Measurements from ENCODE around the gene CDCA5. TPM values are rescaled to one million over a fixed set of nuclear protein-coding genes. Genes with fewer than 3 reads are reported as not detected.
A peak's percentile ranks its signal among the peaks of the same experiment; 100 is the strongest.

The CDCA5 gene
- total and polyA plus RNA-seq, 12 donors = 0.35 to 10.0 (median 1.4) TPM

- peaks cover 0 to 62% of the 10 kb centered on the region in 2 donors for H3K36me3 ChIP-seq (replicated peaks in 1 of 2)
- H3K27ac ChIP-seq = peak overlapping the region in 1 of 5 donors; percentile 96
- WGBS, 4 donors = 76 to 89% (median 79%) methylated on average over 5 to 6 of the region's 6 CpGs
- H3K27me3 ChIP-seq = no peaks in the 10 kb centered on the region
- H3K4me1 ChIP-seq (replicated peaks in 1 of 2) = peaks cover 18 to 41% of the 10 kb centered on the region in 2 donors
- no peaks in the 10 kb centered on the region for H3K9me3 ChIP-seq (replicated peaks in 1 of 3)
- intact Hi-C loops (cut with DNase I) = no loop called here
- no peak overlapping the region for H3K4me3 ChIP-seq
- TF ChIP-seq POLR2A (IDR thresholded peaks at IDR 0.05) (no peak), CTCF (IDR thresholded peaks at IDR 0.05) (no peak)
- peak in 2 of 7 donors; percentile 19 to 52 for DNase-seq
Measured at GRCh38 chr11:65131895-65132237, 48.0 kb upstream of the CDCA5 start.

DNA sequence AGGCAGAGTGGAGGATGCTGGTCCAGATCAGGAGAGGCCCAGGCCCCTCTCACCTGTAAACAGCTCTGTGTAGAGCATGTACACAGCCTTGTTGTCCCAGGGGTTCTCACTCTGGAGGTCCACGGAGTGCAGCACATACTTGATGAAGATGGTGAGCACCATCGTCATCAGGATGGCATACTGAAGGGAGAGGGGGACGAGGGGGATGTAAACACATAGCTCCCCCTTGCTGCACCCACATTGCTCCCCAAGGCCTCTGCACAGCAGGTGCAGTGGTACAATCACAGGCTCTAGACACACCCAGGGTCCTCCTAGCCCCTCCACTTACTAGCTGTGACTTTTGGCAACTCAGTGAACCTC lies 47.6 kb upstream of the CDCA5 start:
- Histone ChIP-seq H3K36me3 (replicated peaks in 1 of 2) (peaks cover 0 to 67% of the 10 kb centered on the region in 2 donors), H3K4me1 (replicated peaks in 1 of 2) (peaks cover 18 to 41% of the 10 kb centered on the region in 2 donors), H3K4me3 (no peak overlapping the region), H3K27ac (no peak overlapping the region), H3K27me3 (no peaks in the 10 kb centered on the region), H3K9me3 (replicated peaks in 1 of 3) (no peaks in the 10 kb centered on the region)
- TF ChIP-seq CTCF (IDR thresholded peaks at IDR 0.05) (no peak), POLR2A (IDR thresholded peaks at IDR 0.05) (no peak)
- peak in 2 of 7 donors; percentile 21 to 48 for DNase-seq
- intact Hi-C loops (cut with DNase I) = no loop called here
- 81 to 89% (median 87%) methylated on average over 3 of the region's 3 CpGs; no CpG with 5 or more reads in 1 of the 4 donors for WGBS, 4 donors

- TF ChIP-seq POLR2A (IDR thresholded peaks at IDR 0.05) (no peak), CTCF (IDR thresholded peaks at IDR 0.05) (no peak)
- intact Hi-C loops (cut with DNase I) = no loop called here
- 75 to 91% (median 83%) methylated on average over 9 to 19 of the region's 19 CpGs for WGBS, 4 donors
- no peaks in the 10 kb centered on the region for H3K9me3 ChIP-seq (replicated peaks in 1 of 3)
- peaks cover 0 to 73% of the 10 kb centered on the region in 2 donors for H3K36me3 ChIP-seq (replicated peaks in 1 of 2)
- DNase-seq = peak in 3 of 7 donors; percentile 13 to 53 (median 30)
- peaks cover 17 to 37% of the 10 kb centered on the region in 2 donors for H3K4me1 ChIP-seq (replicated peaks in 1 of 2)
- no peaks in the 10 kb centered on the region for H3K27me3 ChIP-seq
- H3K27ac ChIP-seq = no peak overlapping the region
- no peak overlapping the region for H3K4me3 ChIP-seq
Measured at GRCh38 chr11:65130631-65131416, 47.0 kb upstream of the CDCA5 start.

GRCh38 chr11:65129649-65130441 lies 46.0 kb upstream of the CDCA5 start:
- H3K27me3 ChIP-seq = no peaks in the 10 kb centered on the region
- no peak overlapping the region for H3K4me3 ChIP-seq
- 82 to 93% (median 89%) methylated on average over 7 to 13 of the region's 13 CpGs for WGBS, 4 donors
- H3K9me3 ChIP-seq (replicated peaks in 1 of 3) = no peaks in the 10 kb centered on the region
- H3K27ac ChIP-seq = peak overlapping the region in 1 of 5 donors; percentile 6
- no peak for TF ChIP-seq POLR2A (IDR thresholded peaks at IDR 0.05)
- no peak for TF ChIP-seq CTCF (IDR thresholded peaks at IDR 0.05)
- peak in 3 of 7 donors; percentile 6 to 53 (median 18) for DNase-seq
- peaks cover 0 to 83% of the 10 kb centered on the region in 2 donors for H3K36me3 ChIP-seq (replicated peaks in 1 of 2)
- intact Hi-C loops (cut with DNase I) = no loop called here
- H3K4me1 ChIP-seq (replicated peaks in 1 of 2) = peaks cover 10 to 30% of the 10 kb centered on the region in 2 donors
